Lower leg skin (tissue), 4 donors: Measurements from ENCODE around the gene TMTC1. TPM values are rescaled to one million over a fixed set of nuclear protein-coding genes. Genes with fewer than 3 reads are reported as not detected.

ENCODE experiments used
- DNase-seq, 2 donors: peaks; one replicate each; pipeline ENCODE4 v3.0.0-alpha.2; 2019; ENCODE audit warnings: low spot score in 2 of 2
- H3K4me3 ChIP-seq: fragments of 200-600 bp; sonication (generic); 2 replicates; pipeline ENCODE4 v1.5.1; 2017; ENCODE audit warnings: mild to moderate bottlenecking, low read depth; ENCODE audit not compliant: poor library complexity, severe bottlenecking
- POLR2A ChIP-seq, 2 donors: fragments of 450-650 bp; IDR thresholded peaks; one replicate each; pipeline ENCODE4 v1.6.1; 2016 to 2017; ENCODE audit warnings: antibody characterized with exemption in 2 of 2, mild to moderate bottlenecking in 1 of 2, moderate library complexity in 1 of 2
- WGBS, 2 donors: methylation state at CpG; one replicate each; pipeline ENCODE4 v1.1.5; 2018; 5-methylcytosine and 5-hydroxymethylcytosine counted together
- intact Hi-C: fragments of 100-400 bp; cut with DNase I; formaldehyde crosslinking; loops from one replicate; pipeline ENCODE4 v1.15.0; 2023; ENCODE audit warnings: low total_unique reads
- total RNA-seq, 4 donors: library from RNA; depleted of rRNA; stranded (reverse); fragments of >200 nt; gene quantifications; one replicate each; pipeline ENCODE4 v1.1.0, GENCODE V29; 2016
- TF ChIP-seq, protein P1 (sequence below), 3 donors: fragments of 450-650 bp; IDR thresholded peaks; one replicate each; pipeline ENCODE4 v1.5.1; 2016; ENCODE audit warnings: antibody characterized with exemption in 3 of 3, mild to moderate bottlenecking in 3 of 3, moderate library complexity in 2 of 3

Gene TMTC1
- total RNA-seq, 4 donors from 2014 or later = 14.1 to 38.2 (median 18.5) TPM

- TF ChIP-seq POLR2A (IDR thresholded peaks at IDR 0.05) = no peak
- TF ChIP-seq, protein P1, sequence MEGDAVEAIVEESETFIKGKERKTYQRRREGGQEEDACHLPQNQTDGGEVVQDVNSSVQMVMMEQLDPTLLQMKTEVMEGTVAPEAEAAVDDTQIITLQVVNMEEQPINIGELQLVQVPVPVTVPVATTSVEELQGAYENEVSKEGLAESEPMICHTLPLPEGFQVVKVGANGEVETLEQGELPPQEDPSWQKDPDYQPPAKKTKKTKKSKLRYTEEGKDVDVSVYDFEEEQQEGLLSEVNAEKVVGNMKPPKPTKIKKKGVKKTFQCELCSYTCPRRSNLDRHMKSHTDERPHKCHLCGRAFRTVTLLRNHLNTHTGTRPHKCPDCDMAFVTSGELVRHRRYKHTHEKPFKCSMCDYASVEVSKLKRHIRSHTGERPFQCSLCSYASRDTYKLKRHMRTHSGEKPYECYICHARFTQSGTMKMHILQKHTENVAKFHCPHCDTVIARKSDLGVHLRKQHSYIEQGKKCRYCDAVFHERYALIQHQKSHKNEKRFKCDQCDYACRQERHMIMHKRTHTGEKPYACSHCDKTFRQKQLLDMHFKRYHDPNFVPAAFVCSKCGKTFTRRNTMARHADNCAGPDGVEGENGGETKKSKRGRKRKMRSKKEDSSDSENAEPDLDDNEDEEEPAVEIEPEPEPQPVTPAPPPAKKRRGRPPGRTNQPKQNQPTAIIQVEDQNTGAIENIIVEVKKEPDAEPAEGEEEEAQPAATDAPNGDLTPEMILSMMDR (IDR thresholded peaks at IDR 0.05) = no peak
- DNase-seq = no peak
- no peak overlapping the region for H3K4me3 ChIP-seq
- intact Hi-C loops = no loop called here
- 41 to 47% methylated on average over 1 of the region's 1 CpG for WGBS, 2 donors
Measured at GRCh38 chr12:29698756-29699155, 85.0 kb downstream of the TMTC1 start.

- WGBS, 2 donors = 79 to 82% methylated on average over 3 of the region's 3 CpGs
- no peak overlapping the region for H3K4me3 ChIP-seq
- intact Hi-C loops = no loop called here
- TF ChIP-seq POLR2A (IDR thresholded peaks at IDR 0.05) = no peak
- TF ChIP-seq, protein P1 (IDR thresholded peaks at IDR 0.05) = no peak
- DNase-seq = no peak
Measured at GRCh38 chr12:29695800-29696199, 87.9 kb downstream of the TMTC1 start.

- no peak overlapping the region for H3K4me3 ChIP-seq
- TF ChIP-seq, protein P1 (IDR thresholded peaks at IDR 0.05) = no peak
- TF ChIP-seq POLR2A (IDR thresholded peaks at IDR 0.05) = no peak
- WGBS, 2 donors = 65 to 92% methylated on average over 2 of the region's 2 CpGs
- DNase-seq = no peak
- intact Hi-C loops = no loop called here
Measured at GRCh38 chr12:29695026-29695425, 88.7 kb downstream of the TMTC1 start.

- intact Hi-C loops = no loop called here
- 92 to 94% methylated on average over 5 of the region's 5 CpGs for whole genome bisulfite sequencing, 2 donors
- no peak for DNase-seq
- no peak overlapping the region for H3K4me3 ChIP-seq
- TF ChIP-seq, protein P1 (IDR thresholded peaks at IDR 0.05) = no peak
- no peak for TF ChIP-seq POLR2A (IDR thresholded peaks at IDR 0.05)
Measured at GRCh38 chr12:29694002-29694401, 89.7 kb downstream of the TMTC1 start.

GRCh38 chr12:29692237-29692636 lies 91.5 kb downstream of the TMTC1 start:
- TF ChIP-seq POLR2A (IDR thresholded peaks at IDR 0.05) = no peak
- TF ChIP-seq, protein P1 (IDR thresholded peaks at IDR 0.05) = no peak
- H3K4me3 ChIP-seq = no peak overlapping the region
- intact Hi-C loops = no loop called here
- WGBS, 2 donors = 90% methylated on average over 3 of the region's 3 CpGs; no CpG with 5 or more reads in 1 of the 2 donors
- DNase-seq = no peak

GRCh38 chr12:29691161-29691854 lies 92.4 kb downstream of the TMTC1 start:
- TF ChIP-seq, protein P1 (IDR thresholded peaks at IDR 0.05) = no peak
- no peak for TF ChIP-seq POLR2A (IDR thresholded peaks at IDR 0.05)
- H3K4me3 ChIP-seq = no peak overlapping the region
- DNase-seq = no peak
- WGBS, 2 donors = 65 to 81% methylated on average over 3 to 7 of the region's 7 CpGs
- intact Hi-C loops = no loop called here
